Inferior parietal cortex (tissue), 1 donor: ENCODE measurements around the gene TOM1L2.

Experiments
- DNase-seq: peaks from one replicate; pipeline ENCODE4 v3.0.0-alpha.2; 2016; ENCODE audit errors: extremely low spot score

The TOM1L2 gene

GRCh38 chr17:17849147-17849820, 122.9 kb downstream of the TOM1L2 start:
- DNase-seq, result no peak

GRCh38 chr17:17848311-17849082, 123.7 kb downstream of the TOM1L2 start:
- DNase-seq, result no peak

- DNase-seq, result no peak
These were observed 124.5 kb downstream of the TOM1L2 start for GRCh38 chr17:17847726-17848125.

GRCh38 chr17:17847118-17847689, 125.0 kb downstream of the TOM1L2 start:
- DNase-seq, result no peak

GRCh38 chr17:17846645-17847044, 125.6 kb downstream of the TOM1L2 start:
- no peak for DNase-seq

GRCh38 chr17:17846003-17846402, 126.2 kb downstream of the TOM1L2 start:
- no peak for DNase-seq

GRCh38 chr17:17845046-17845775, 127.0 kb downstream of the TOM1L2 start:
- no peak for DNase-seq

GRCh38 chr17:17844500-17844899, 127.7 kb downstream of the TOM1L2 start:
- DNase-seq, result peak; percentile 27

- DNase-seq, result no peak
These were observed 128.1 kb downstream of the TOM1L2 start for GRCh38 chr17:17844079-17844478.

- DNase-seq, result no peak
These were observed 129.1 kb downstream of the TOM1L2 start for GRCh38 chr17:17843096-17843495.

- no peak for DNase-seq
These were observed 129.9 kb downstream of the TOM1L2 start for GRCh38 chr17:17842111-17842876.

GRCh38 chr17:17841601-17842025, 130.6 kb downstream of the TOM1L2 start:
- no peak for DNase-seq

GRCh38 chr17:17840751-17841591, 131.2 kb downstream of the TOM1L2 start:
- peak; percentile 43 for DNase-seq

- peak; percentile 85 for DNase-seq
These were observed 132.2 kb downstream of the TOM1L2 start for GRCh38 chr17:17839791-17840707.

- DNase-seq, result no peak
These were observed 133.9 kb downstream of the TOM1L2 start for GRCh38 chr17:17837966-17838962.

GRCh38 chr17:17837380-17837821, 134.8 kb downstream of the TOM1L2 start:
- DNase-seq, result no peak

GRCh38 chr17:17836818-17837379, 135.3 kb downstream of the TOM1L2 start, which contains the start of gene SREBF1:
TSS of gene SREBF1 (minus strand) at chr17:17836986. CDS start at chr17:17836817, 169 bp downstream.
- no peak for DNase-seq
